Gastrocnemius medialis (tissue), 4 donors: ENCODE data around the gene LGALS9.

ENCODE experiments used
- CTCF ChIP-seq, 5 experiments: fragments of 450-650 bp in 3 of 5; fragments of 200-600 bp in 2 of 5; sonication (generic) in 2 of 5; IDR thresholded peaks in 4 of 5; conservative IDR thresholded peaks in 1 of 5; 1 replicate in 4 of 5; 2 replicates in 1 of 5; pipeline ENCODE4 v1.5.1; 2016 to 2019; ENCODE audit warnings: antibody characterized with exemption in 5 of 5, mild to moderate bottlenecking in 3 of 5, moderate library complexity in 3 of 5
- POLR2A ChIP-seq, 2 donors: fragments of 450-650 bp; IDR thresholded peaks; one replicate each; pipeline ENCODE4 v1.6.1; 2017; ENCODE audit warnings: antibody characterized with exemption in 2 of 2, mild to moderate bottlenecking in 2 of 2, moderate library complexity in 2 of 2

DNA sequence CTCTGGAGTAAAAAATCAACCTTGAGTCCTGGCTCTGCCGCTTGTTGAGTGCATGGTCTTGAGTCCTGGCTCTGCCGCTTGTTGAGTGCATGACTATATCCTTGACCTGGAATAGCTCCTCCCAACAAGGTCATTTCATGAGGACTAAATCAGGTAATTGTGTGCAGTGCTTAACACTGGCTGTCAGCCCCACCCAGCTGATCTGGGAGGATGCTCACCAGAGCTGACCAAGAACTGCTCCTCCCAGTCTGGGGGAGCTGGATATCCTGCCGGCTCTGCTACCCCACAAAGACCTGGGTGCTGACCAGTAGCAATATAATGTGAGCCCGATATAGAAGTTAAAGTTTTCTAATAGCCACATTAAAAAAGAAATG is 20.7 kb upstream of the LGALS9 start:
- TF ChIP-seq POLR2A (IDR thresholded peaks at IDR 0.05) = no peak
- no peak for TF ChIP-seq CTCF (IDR thresholded peaks at IDR 0.05 in 4 of 5, conservative IDR thresholded peaks at IDR 0.05 in 1 of 5)
